Neural progenitor cell (in vitro differentiated cells): ENCODE data around the gene MEGF10. TPM values are rescaled to one million over a fixed set of nuclear protein-coding genes. Genes with fewer than 3 reads are reported as not detected.

Experiments
- DNase-seq: peaks from one replicate; pipeline ENCODE4 v3.0.0-alpha.2; 2016; ENCODE audit warnings: low spot score
- H2AFZ ChIP-seq: fragments of 200-600 bp; sonication (generic); replicated peaks from 2 replicates; pipeline ENCODE4 v1.6.1; 2016; ENCODE audit warnings: antibody characterized with exemption
- H3F3A ChIP-seq: fragments of 200-600 bp; sonication (generic); 2 replicates; pipeline ENCODE4 v1.6.1; 2016; ENCODE audit warnings: antibody characterized with exemption, low read depth
- H3K27ac ChIP-seq: fragments of 200-600 bp; sonication (generic); 2 replicates; pipeline ENCODE4 v1.5.1; 2016; ENCODE audit warnings: mild to moderate bottlenecking
- H3K27me3 ChIP-seq: fragments of 200-600 bp; sonication (generic); 2 replicates; pipeline ENCODE4 v1.6.1; 2016; ENCODE audit warnings: mild to moderate bottlenecking, moderate library complexity
- H3K36me3 ChIP-seq: fragments of 200-600 bp; sonication (generic); 2 replicates; pipeline ENCODE4 v1.5.1; 2016
- H3K4me1 ChIP-seq: fragments of 200-600 bp; sonication (generic); 2 replicates; pipeline ENCODE4 v1.6.1; 2016; ENCODE audit warnings: mixed run types
- H3K4me2 ChIP-seq: fragments of 200-600 bp; sonication (generic); 2 replicates; pipeline ENCODE4 v1.6.1; 2016
- H3K4me3 ChIP-seq: fragments of 200-600 bp; sonication (generic); 2 replicates; pipeline ENCODE4 v1.5.1; 2016
- H3K79me2 ChIP-seq: fragments of 200-600 bp; sonication (generic); 2 replicates; pipeline ENCODE4 v1.6.1; 2016; ENCODE audit warnings: low read depth
- H3K9ac ChIP-seq: fragments of 200-600 bp; sonication (generic); 2 replicates; pipeline ENCODE4 v1.6.1; 2016
- H3K9me3 ChIP-seq: fragments of 200-600 bp; sonication (generic); 2 replicates; pipeline ENCODE4 v1.5.1; 2016; ENCODE audit warnings: low read depth
- H4K20me1 ChIP-seq: fragments of 200-600 bp; sonication (generic); 2 replicates; pipeline ENCODE4 v1.6.1; 2016; ENCODE audit warnings: low read depth
- H3K27ac Mint-ChIP-seq: 3 replicates; pipeline ENCODE4 v1.8.0; 2021; ENCODE audit warnings: mixed read lengths
- H3K27me3 Mint-ChIP-seq: 2 replicates; pipeline ENCODE4 v1.8.0; 2022; ENCODE audit warnings: low read depth, mild to moderate bottlenecking, inconsistent platforms, moderate library complexity, mixed read lengths; ENCODE audit not compliant: insufficient read depth
- H3K36me3 Mint-ChIP-seq: 3 replicates; pipeline ENCODE4 v1.8.0; 2021; ENCODE audit warnings: mixed read lengths
- H3K4me1 Mint-ChIP-seq: 3 replicates; pipeline ENCODE4 v1.8.0; 2021; ENCODE audit warnings: mixed read lengths
- H3K4me3 Mint-ChIP-seq: 3 replicates; pipeline ENCODE4 v1.8.0; 2021; ENCODE audit warnings: mild to moderate bottlenecking, moderate library complexity, mixed read lengths
- H3K9me3 Mint-ChIP-seq: 3 replicates; pipeline ENCODE4 v1.8.0; 2020; ENCODE audit warnings: mixed read lengths
- CTCF ChIP-seq: fragments of 200-600 bp; sonication (generic); IDR thresholded peaks from 2 replicates; pipeline ENCODE4 v1.5.1; 2017; ENCODE audit warnings: antibody characterized with exemption, mild to moderate bottlenecking
- EZH2 ChIP-seq: fragments of 200-600 bp; sonication (generic); IDR thresholded peaks from 2 replicates; pipeline ENCODE4 v1.6.1; 2017; ENCODE audit warnings: antibody characterized with exemption, mild to moderate bottlenecking, moderate library complexity
- EZH2phosphoT487 ChIP-seq: fragments of 200-600 bp; sonication (generic); IDR thresholded peaks from 2 replicates; pipeline ENCODE4 v1.6.1; 2017; ENCODE audit warnings: antibody characterized with exemption
- total RNA-seq: library from RNA; depleted of rRNA; stranded (reverse); fragments of >200 nt; gene quantifications from 2 replicates; pipeline ENCODE4 v1.2.3, GENCODE V29; 2015; ENCODE audit warnings: low replicate concordance

The MEGF10 gene
- total RNA-seq, 1 donor from 2014 or later = 1.3 TPM

GRCh38 chr5:127452626-127453025, 162.0 kb downstream of the MEGF10 start:
- Histone ChIP-seq H4K20me1 (no peaks in the 10 kb centered on the region), H3K36me3 (no peaks in the 10 kb centered on the region), H3K4me2 (no peak overlapping the region), H3K4me1 (no peaks in the 10 kb centered on the region), H2AFZ (no peak overlapping the region), H3K4me3 (no peak overlapping the region), H3K27ac (no peak overlapping the region), H3K79me2 (no peaks in the 10 kb centered on the region), H3K27me3 (no peaks in the 10 kb centered on the region), H3K9me3 (no peaks in the 10 kb centered on the region), H3K9ac (no peak overlapping the region), H3F3A (no peaks in the 10 kb centered on the region)
- Mint-ChIP-seq H3K36me3 (peaks cover 21% of the 10 kb centered on the region), H3K9me3 (no peaks in the 10 kb centered on the region), H3K4me3 (no peak overlapping the region), H3K27ac (no peak overlapping the region), H3K27me3 (no peaks in the 10 kb centered on the region), H3K4me1 (peaks cover 4% of the 10 kb centered on the region)
- no peak for TF ChIP-seq EZH2phosphoT487
- no peak for TF ChIP-seq CTCF
- no peak for TF ChIP-seq EZH2
- DNase-seq = no peak

GRCh38 chr5:127471211-127471610, 180.6 kb downstream of the MEGF10 start:
- Histone ChIP-seq H2AFZ (no peak overlapping the region), H3K27ac (no peak overlapping the region), H3F3A (no peaks in the 10 kb centered on the region), H3K27me3 (no peaks in the 10 kb centered on the region), H3K4me1 (no peaks in the 10 kb centered on the region), H4K20me1 (no peaks in the 10 kb centered on the region), H3K79me2 (no peaks in the 10 kb centered on the region), H3K4me3 (no peak overlapping the region), H3K9ac (no peak overlapping the region), H3K4me2 (no peak overlapping the region), H3K9me3 (no peaks in the 10 kb centered on the region), H3K36me3 (no peaks in the 10 kb centered on the region)
- Mint-ChIP-seq H3K4me1 (no peaks in the 10 kb centered on the region), H3K9me3 (no peaks in the 10 kb centered on the region), H3K27me3 (no peaks in the 10 kb centered on the region), H3K36me3 (peaks cover 2% of the 10 kb centered on the region), H3K4me3 (no peak overlapping the region), H3K27ac (no peak overlapping the region)
- no peak for DNase-seq
- no peak for TF ChIP-seq EZH2phosphoT487
- TF ChIP-seq EZH2 = no peak
- TF ChIP-seq CTCF = no peak

GRCh38 chr5:127472700-127473099, 182.1 kb downstream of the MEGF10 start:
- Mint-ChIP-seq H3K4me1 (no peaks in the 10 kb centered on the region), H3K4me3 (no peak overlapping the region), H3K36me3 (peaks cover under 1% of the 10 kb centered on the region), H3K27ac (no peak overlapping the region), H3K27me3 (no peaks in the 10 kb centered on the region), H3K9me3 (no peaks in the 10 kb centered on the region)
- Histone ChIP-seq H3K27me3 (no peaks in the 10 kb centered on the region), H3K9me3 (no peaks in the 10 kb centered on the region), H3K4me1 (no peaks in the 10 kb centered on the region), H2AFZ (peak overlapping the region; percentile 69), H3K79me2 (no peaks in the 10 kb centered on the region), H3K9ac (no peak overlapping the region), H4K20me1 (no peaks in the 10 kb centered on the region), H3K4me3 (no peak overlapping the region), H3F3A (no peaks in the 10 kb centered on the region), H3K4me2 (no peak overlapping the region), H3K36me3 (no peaks in the 10 kb centered on the region), H3K27ac (no peak overlapping the region)
- TF ChIP-seq CTCF = no peak
- TF ChIP-seq EZH2 = no peak
- no peak for TF ChIP-seq EZH2phosphoT487
- no peak for DNase-seq
